Measurements from ENCODE around the gene GPR153.

The GPR153 gene

DNA sequence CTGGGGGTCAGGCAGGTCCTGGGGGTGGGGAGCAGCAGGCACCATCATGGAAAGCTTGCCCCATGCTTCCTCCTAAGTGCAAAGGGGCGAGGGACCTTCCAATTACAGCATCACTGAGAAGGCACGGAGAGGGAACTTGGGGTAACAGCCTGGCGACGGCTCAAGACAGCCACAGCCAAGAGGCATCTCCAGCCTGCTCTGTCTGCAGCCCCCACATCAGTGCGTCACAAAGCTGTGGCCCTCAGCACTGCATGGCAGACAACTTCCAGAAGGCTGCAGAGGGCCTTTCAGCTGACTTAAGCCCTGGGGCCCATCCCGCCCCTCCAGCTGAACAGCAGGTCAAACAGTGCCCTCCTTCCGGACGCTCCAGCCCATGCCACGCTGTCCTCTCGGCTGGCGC, 13.2 kb upstream of the GPR153 start:
- Histone ChIP-seq H3K4me1 (ENCODE audit: control insufficient read depth in 1 of 2, insufficient read depth in 2 of 2, low read length in 2 of 2) (peaks cover 0 to 2% of the 10 kb centered on the region in 2 experiments), H3K4me2 (ENCODE audit: low read length) (no peak overlapping the region), H2AFZ (ENCODE audit: insufficient read depth, low read length, poor library complexity) (no peak overlapping the region), H3K79me1 (ENCODE audit: low read length) (no peaks in the 10 kb centered on the region), H3K23ac (ENCODE audit: low read length) (no peak overlapping the region), H3K4ac (ENCODE audit: low read depth, low read length) (no peak overlapping the region), H2AK5ac (ENCODE audit: low read length) (no peak overlapping the region), H3K36me3 (ENCODE audit: control insufficient read depth in 1 of 2, insufficient read depth in 2 of 2, low read length in 2 of 2) (peaks cover 0 to 2% of the 10 kb centered on the region in 2 experiments), H4K8ac (ENCODE audit: low read depth, low read length) (no peak overlapping the region), H4K12ac (ENCODE audit: low read depth, low read length) (no peak overlapping the region), H4K91ac (ENCODE audit: low read depth, low read length) (no peak overlapping the region), H3K14ac (ENCODE audit: low read length) (no peak overlapping the region), H3K9ac (ENCODE audit: low read length) (no peak overlapping the region), H3K4me3 (ENCODE audit: low read depth, low read length) (no peak overlapping the region), H3K18ac (ENCODE audit: low read length) (no peak overlapping the region), H3K9me3 (ENCODE audit: insufficient read depth, low read depth, low read length) (peaks cover 2% of the 10 kb centered on the region), H2BK5ac (ENCODE audit: low read depth, low read length, poor library complexity) (no peak overlapping the region), H2BK120ac (ENCODE audit: insufficient read depth, low read length, poor library complexity) (no peak overlapping the region), H2BK12ac (ENCODE audit: low read length) (no peak overlapping the region), H3K27ac (ENCODE audit: low read depth, low read length) (no peak overlapping the region), H3K79me2 (ENCODE audit: control insufficient read depth, insufficient read depth, low read length, poor library complexity) (no peaks in the 10 kb centered on the region), H3K27me3 (ENCODE audit: insufficient read depth, low read length) (no peaks in the 10 kb centered on the region)
- no peak for DNase-seq
- no CpG with 5 or more reads among the region's 11 CpGs for WGBS (ENCODE audit: extremely low coverage, insufficient coverage, insufficient read length)

DNA sequence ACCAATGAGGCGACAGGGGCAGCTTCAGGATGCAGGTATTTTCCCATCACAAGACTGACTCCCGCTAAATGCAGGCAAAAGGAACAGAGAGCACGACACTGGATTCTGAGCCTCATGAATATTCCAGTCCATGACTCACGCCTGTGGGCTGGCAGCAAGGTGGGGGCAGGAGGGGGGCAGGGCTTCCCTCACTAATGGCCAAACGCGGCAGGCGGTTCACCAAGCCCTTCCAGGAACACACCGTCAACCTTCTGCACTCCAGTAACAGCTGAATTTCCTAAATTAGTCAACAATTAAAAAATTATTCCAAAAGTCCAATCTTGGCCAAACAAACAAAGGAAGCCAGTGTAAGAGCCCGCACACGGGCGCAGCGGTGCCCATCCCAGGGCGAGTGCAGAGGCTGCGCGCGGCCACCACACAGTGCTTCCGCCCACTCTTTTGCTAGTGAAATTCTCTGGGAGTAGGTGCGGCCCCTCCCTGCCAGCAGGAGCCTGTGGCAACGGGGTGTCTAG, 12.5 kb upstream of the GPR153 start:
- no peak overlapping the region for H4K12ac ChIP-seq (ENCODE audit: low read depth, low read length)
- peaks cover 0 to 2% of the 10 kb centered on the region in 2 experiments for H3K4me1 ChIP-seq (ENCODE audit: control insufficient read depth in 1 of 2, insufficient read depth in 2 of 2, low read length in 2 of 2)
- no peak overlapping the region for H2BK120ac ChIP-seq (ENCODE audit: insufficient read depth, low read length, poor library complexity)
- DNase-seq: no peak
- no peak overlapping the region for H3K4me3 ChIP-seq (ENCODE audit: low read depth, low read length)
- H4K91ac ChIP-seq (ENCODE audit: low read depth, low read length): no peak overlapping the region
- H2BK5ac ChIP-seq (ENCODE audit: low read depth, low read length, poor library complexity): no peak overlapping the region
- no peak overlapping the region for H3K23ac ChIP-seq (ENCODE audit: low read length)
- no peaks in the 10 kb centered on the region for H3K79me2 ChIP-seq (ENCODE audit: control insufficient read depth, insufficient read depth, low read length, poor library complexity)
- H3K79me1 ChIP-seq (ENCODE audit: low read length): no peaks in the 10 kb centered on the region
- no peak overlapping the region for H3K9ac ChIP-seq (ENCODE audit: low read length)
- H3K18ac ChIP-seq (ENCODE audit: low read length): no peak overlapping the region
- no peak overlapping the region for H4K8ac ChIP-seq (ENCODE audit: low read depth, low read length)
- no peaks in the 10 kb centered on the region for H3K27me3 ChIP-seq (ENCODE audit: insufficient read depth, low read length)
- H3K9me3 ChIP-seq (ENCODE audit: insufficient read depth, low read depth, low read length): peaks cover 2% of the 10 kb centered on the region
- H3K36me3 ChIP-seq (ENCODE audit: control insufficient read depth in 1 of 2, insufficient read depth in 2 of 2, low read length in 2 of 2): peaks cover 0 to 2% of the 10 kb centered on the region in 2 experiments
- H3K4me2 ChIP-seq (ENCODE audit: low read length): no peak overlapping the region
- H3K27ac ChIP-seq (ENCODE audit: low read depth, low read length): no peak overlapping the region
- no peak overlapping the region for H2AK5ac ChIP-seq (ENCODE audit: low read length)
- H2BK12ac ChIP-seq (ENCODE audit: low read length): no peak overlapping the region
- H2AFZ ChIP-seq (ENCODE audit: insufficient read depth, low read length, poor library complexity): no peak overlapping the region
- WGBS (ENCODE audit: extremely low coverage, insufficient coverage, insufficient read length): no CpG with 5 or more reads among the region's 19 CpGs
- H3K4ac ChIP-seq (ENCODE audit: low read depth, low read length): no peak overlapping the region
- no peak overlapping the region for H3K14ac ChIP-seq (ENCODE audit: low read length)

DNA sequence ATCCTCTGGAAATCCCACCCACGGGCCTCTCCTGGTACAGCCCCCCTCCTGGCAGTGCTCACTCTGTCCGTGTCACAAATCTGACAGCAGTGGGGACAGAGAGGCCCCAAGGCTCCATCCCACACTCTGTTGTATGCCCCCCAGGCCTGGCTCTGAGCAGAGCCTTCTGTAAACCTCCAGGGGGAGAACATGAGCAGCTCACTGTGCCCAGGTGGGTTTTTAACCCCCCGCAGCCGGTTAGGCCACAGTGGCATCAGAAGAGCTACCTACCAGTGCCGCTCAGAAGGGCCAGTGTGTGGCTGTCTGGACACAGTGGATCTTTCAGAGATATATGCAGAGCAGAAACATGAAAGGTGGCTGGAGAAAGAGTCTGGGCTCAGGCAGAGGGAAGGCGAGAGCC, 12.0 kb upstream of the GPR153 start:
- Histone ChIP-seq H3K4me1 (ENCODE audit: control insufficient read depth in 1 of 2, insufficient read depth in 2 of 2, low read length in 2 of 2) (peaks cover 0 to 2% of the 10 kb centered on the region in 2 experiments), H3K27me3 (ENCODE audit: insufficient read depth, low read length) (no peaks in the 10 kb centered on the region), H3K36me3 (ENCODE audit: control insufficient read depth in 1 of 2, insufficient read depth in 2 of 2, low read length in 2 of 2) (peaks cover 0 to 2% of the 10 kb centered on the region in 2 experiments), H3K27ac (ENCODE audit: low read depth, low read length) (no peak overlapping the region), H2BK12ac (ENCODE audit: low read length) (no peak overlapping the region), H3K4me2 (ENCODE audit: low read length) (no peak overlapping the region), H3K18ac (ENCODE audit: low read length) (no peak overlapping the region), H3K9me3 (ENCODE audit: insufficient read depth, low read depth, low read length) (peaks cover 2% of the 10 kb centered on the region), H3K9ac (ENCODE audit: low read length) (no peak overlapping the region), H3K4ac (ENCODE audit: low read depth, low read length) (no peak overlapping the region), H2AK5ac (ENCODE audit: low read length) (no peak overlapping the region), H4K12ac (ENCODE audit: low read depth, low read length) (no peak overlapping the region), H4K8ac (ENCODE audit: low read depth, low read length) (no peak overlapping the region), H3K79me1 (ENCODE audit: low read length) (no peaks in the 10 kb centered on the region), H2BK120ac (ENCODE audit: insufficient read depth, low read length, poor library complexity) (no peak overlapping the region), H3K4me3 (ENCODE audit: low read depth, low read length) (no peak overlapping the region), H2AFZ (ENCODE audit: insufficient read depth, low read length, poor library complexity) (no peak overlapping the region), H3K23ac (ENCODE audit: low read length) (no peak overlapping the region), H4K91ac (ENCODE audit: low read depth, low read length) (no peak overlapping the region), H2BK5ac (ENCODE audit: low read depth, low read length, poor library complexity) (no peak overlapping the region), H3K79me2 (ENCODE audit: control insufficient read depth, insufficient read depth, low read length, poor library complexity) (no peaks in the 10 kb centered on the region), H3K14ac (ENCODE audit: low read length) (no peak overlapping the region)
- no CpG with 5 or more reads among the region's 6 CpGs for WGBS (ENCODE audit: extremely low coverage, insufficient coverage, insufficient read length)
- DNase-seq: no peak

DNA sequence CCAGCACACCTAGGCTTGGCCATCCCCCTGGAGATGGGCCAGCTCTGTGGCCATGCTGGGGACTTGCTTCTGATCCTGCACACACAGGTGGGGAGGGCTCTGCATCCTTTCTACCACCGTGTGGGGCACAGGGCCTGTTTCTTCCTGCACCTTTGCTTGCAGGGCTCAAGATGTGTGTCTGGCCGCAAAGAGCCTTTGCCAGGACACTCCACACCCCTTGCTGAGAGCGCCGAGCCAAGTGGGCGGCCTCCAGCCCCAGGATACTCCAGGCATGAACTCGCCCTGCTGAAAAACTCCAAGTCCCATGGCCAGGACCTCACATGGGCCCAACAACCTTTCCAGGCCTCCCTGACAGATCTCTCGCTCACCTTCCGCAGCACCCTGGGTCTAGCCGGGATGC, 11.6 kb upstream of the GPR153 start:
- Histone ChIP-seq H3K4me1 (ENCODE audit: control insufficient read depth in 1 of 2, insufficient read depth in 2 of 2, low read length in 2 of 2) (peaks cover 0 to 2% of the 10 kb centered on the region in 2 experiments), H3K36me3 (ENCODE audit: control insufficient read depth in 1 of 2, insufficient read depth in 2 of 2, low read length in 2 of 2) (peaks cover 0 to 2% of the 10 kb centered on the region in 2 experiments), H2BK12ac (ENCODE audit: low read length) (no peak overlapping the region), H2BK120ac (ENCODE audit: insufficient read depth, low read length, poor library complexity) (no peak overlapping the region), H3K18ac (ENCODE audit: low read length) (no peak overlapping the region), H3K79me2 (ENCODE audit: control insufficient read depth, insufficient read depth, low read length, poor library complexity) (no peaks in the 10 kb centered on the region), H4K12ac (ENCODE audit: low read depth, low read length) (no peak overlapping the region), H3K23ac (ENCODE audit: low read length) (no peak overlapping the region), H3K4me2 (ENCODE audit: low read length) (no peak overlapping the region), H3K79me1 (ENCODE audit: low read length) (no peaks in the 10 kb centered on the region), H3K4ac (ENCODE audit: low read depth, low read length) (no peak overlapping the region), H4K91ac (ENCODE audit: low read depth, low read length) (no peak overlapping the region), H3K4me3 (ENCODE audit: low read depth, low read length) (no peak overlapping the region), H3K27ac (ENCODE audit: low read depth, low read length) (no peak overlapping the region), H3K27me3 (ENCODE audit: insufficient read depth, low read length) (no peaks in the 10 kb centered on the region), H2AFZ (ENCODE audit: insufficient read depth, low read length, poor library complexity) (no peak overlapping the region), H3K9me3 (ENCODE audit: insufficient read depth, low read depth, low read length) (peaks cover 2% of the 10 kb centered on the region), H4K8ac (ENCODE audit: low read depth, low read length) (no peak overlapping the region), H3K9ac (ENCODE audit: low read length) (no peak overlapping the region), H3K14ac (ENCODE audit: low read length) (no peak overlapping the region), H2AK5ac (ENCODE audit: low read length) (no peak overlapping the region), H2BK5ac (ENCODE audit: low read depth, low read length, poor library complexity) (no peak overlapping the region)
- WGBS (ENCODE audit: extremely low coverage, insufficient coverage, insufficient read length): no CpG with 5 or more reads among the region's 9 CpGs
- no peak for DNase-seq
